22Rv1 (cell line): Measurements from ENCODE around the gene TMBIM6.

Experiments used
- ZFX ChIP-seq: fragments of 450-650 bp; IDR thresholded peaks from 2 replicates; pipeline ENCODE4 v1.6.1; 2017; ENCODE audit warnings: antibody characterized with exemption, borderline replicate concordance
- TF ChIP-seq, protein P1 (sequence below): fragments of 450-650 bp; IDR thresholded peaks from 2 replicates; pipeline ENCODE4 v1.5.1; 2017; ENCODE audit warnings: mild to moderate bottlenecking

DNA sequence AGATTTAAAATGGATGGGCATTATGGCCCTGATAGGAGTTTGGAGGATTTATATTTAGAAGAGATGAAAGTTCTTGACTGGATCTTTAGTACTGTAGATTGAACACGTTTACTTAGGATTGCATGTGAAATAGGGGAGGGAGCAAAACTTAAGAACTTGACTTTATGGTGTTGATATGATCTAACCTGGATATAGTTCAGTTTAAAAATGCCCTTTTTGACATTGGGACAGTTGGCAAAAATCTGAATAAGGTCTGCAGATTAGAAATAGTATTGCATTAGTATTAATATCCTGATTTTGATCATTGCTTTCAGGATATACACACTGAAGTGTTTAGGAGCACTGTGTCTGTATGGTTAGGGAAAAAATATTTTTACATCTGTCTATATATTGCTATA is 9.6 kb downstream of the TMBIM6 start:
- TF ChIP-seq, protein P1, sequence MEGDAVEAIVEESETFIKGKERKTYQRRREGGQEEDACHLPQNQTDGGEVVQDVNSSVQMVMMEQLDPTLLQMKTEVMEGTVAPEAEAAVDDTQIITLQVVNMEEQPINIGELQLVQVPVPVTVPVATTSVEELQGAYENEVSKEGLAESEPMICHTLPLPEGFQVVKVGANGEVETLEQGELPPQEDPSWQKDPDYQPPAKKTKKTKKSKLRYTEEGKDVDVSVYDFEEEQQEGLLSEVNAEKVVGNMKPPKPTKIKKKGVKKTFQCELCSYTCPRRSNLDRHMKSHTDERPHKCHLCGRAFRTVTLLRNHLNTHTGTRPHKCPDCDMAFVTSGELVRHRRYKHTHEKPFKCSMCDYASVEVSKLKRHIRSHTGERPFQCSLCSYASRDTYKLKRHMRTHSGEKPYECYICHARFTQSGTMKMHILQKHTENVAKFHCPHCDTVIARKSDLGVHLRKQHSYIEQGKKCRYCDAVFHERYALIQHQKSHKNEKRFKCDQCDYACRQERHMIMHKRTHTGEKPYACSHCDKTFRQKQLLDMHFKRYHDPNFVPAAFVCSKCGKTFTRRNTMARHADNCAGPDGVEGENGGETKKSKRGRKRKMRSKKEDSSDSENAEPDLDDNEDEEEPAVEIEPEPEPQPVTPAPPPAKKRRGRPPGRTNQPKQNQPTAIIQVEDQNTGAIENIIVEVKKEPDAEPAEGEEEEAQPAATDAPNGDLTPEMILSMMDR: no peak
- TF ChIP-seq ZFX: no peak
